ENCODE data around the gene SLC2A11. TPM values are rescaled to one million over a fixed set of nuclear protein-coding genes. Genes with fewer than 3 reads are reported as not detected.

The SLC2A11 gene
- polyA plus RNA-seq, 3 donors: 1.3 to 3.3 (median 2.5) TPM

- intact Hi-C loops (cut with micrococcal nuclease): no loop called here
These were observed 32.3 kb upstream of the SLC2A11 start for GRCh38 chr22:23825246-23825905.

More at GRCh38 chr22:23825246-23825905, 32.3 kb upstream of the SLC2A11 start:
- Mint-ChIP-seq H3K36me3 (peaks cover 86 to 99% of the 10 kb centered on the region in 2 donors), H3K27ac (peak overlapping the region in 2 of 7 donors; percentile 19 to 27), H3K4me1 (no peaks in the 10 kb centered on the region), H3K9me3 (peaks cover 0 to 3% (median 0%) of the 10 kb centered on the region in 7 donors), H3K4me3 (no peak overlapping the region), H3K27me3 (ENCODE audit: low read depth in 3 of 3) (peaks cover 0 to 2% (median 0%) of the 10 kb centered on the region in 3 donors)
- H3K9ac ChIP-seq (ENCODE audit: insufficient read depth, low read length, poor library complexity, severe bottlenecking): no peak overlapping the region
- no peak overlapping the region for H3K4me3 ChIP-seq (replicated peaks in 1 of 3; ENCODE audit: low read depth in 2 of 3, low read length in 3 of 3)
- WGBS (ENCODE audit: insufficient coverage): 97% methylated on average over 12 of the region's 12 CpGs
- H3K4me1 ChIP-seq (ENCODE audit: control insufficient read depth in 1 of 2, insufficient read depth in 2 of 2, low read length in 2 of 2): no peaks in the 10 kb centered on the region
- no peak overlapping the region for H2AFZ ChIP-seq (ENCODE audit: insufficient read depth, low read depth, low read length, poor library complexity, severe bottlenecking)
- DNase-seq: no peak
- no peaks in the 10 kb centered on the region for H3K27me3 ChIP-seq (ENCODE audit: control insufficient read depth in 2 of 2, insufficient read depth in 2 of 2, low read length in 2 of 2)
- TF ChIP-seq CTCF (IDR thresholded peaks at IDR 0.05): no peak
- H3K9me3 ChIP-seq (replicated peaks in 1 of 2; ENCODE audit: control insufficient read depth in 1 of 2, insufficient read depth in 1 of 2, low read length in 2 of 2): no peaks in the 10 kb centered on the region
- H3K79me2 ChIP-seq (ENCODE audit: insufficient read depth, low read length): no peaks in the 10 kb centered on the region
- H3K4me2 ChIP-seq (replicated peaks; ENCODE audit: extremely low read depth, low read length, poor library complexity, severe bottlenecking): no peak overlapping the region
- peaks cover 76 to 98% of the 10 kb centered on the region in 2 donors for H3K36me3 ChIP-seq (replicated peaks in 1 of 2; ENCODE audit: control insufficient read depth in 1 of 2, insufficient read depth in 2 of 2, low read length in 2 of 2)
- peaks cover 4% of the 10 kb centered on the region for H4K20me1 ChIP-seq (ENCODE audit: insufficient read depth, low read length)
- H3K27ac ChIP-seq (ENCODE audit: low read depth in 1 of 2, low read length in 2 of 2): no peak overlapping the region

All from CD14-positive monocyte (primary cell).